ENCODE data around the gene SHLD2.
"Not testable (repeated sequence)": the region's sequence is repeated elsewhere in the genome, so short reads cannot be mapped to it uniquely, and the experiment has no call there.

DNA sequence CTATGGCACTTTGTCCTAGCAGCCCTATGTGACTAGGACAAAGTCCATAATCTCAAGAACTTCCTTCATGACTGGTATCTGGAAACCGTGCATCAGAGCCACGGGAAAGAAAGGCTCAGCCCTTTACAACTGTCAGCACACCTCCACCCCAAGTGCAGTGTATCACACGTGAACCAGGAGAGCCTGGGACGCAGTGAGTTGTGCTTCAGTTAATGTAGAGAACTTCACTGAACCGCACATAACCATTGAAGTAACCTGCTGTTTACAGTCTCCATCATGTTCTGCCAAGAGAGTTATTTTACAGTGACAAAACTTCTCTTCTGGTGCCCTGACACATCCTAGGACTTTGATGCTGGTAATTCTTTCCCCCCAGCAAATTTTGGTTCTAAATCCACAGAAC lies 142.2 kb downstream of the SHLD2 start:
- TF ChIP-seq POLR2A, POLR2AphosphoS5 (IDR thresholded peaks at IDR 0.05): not testable (repeated sequence)
- TF ChIP-seq, protein P1, sequence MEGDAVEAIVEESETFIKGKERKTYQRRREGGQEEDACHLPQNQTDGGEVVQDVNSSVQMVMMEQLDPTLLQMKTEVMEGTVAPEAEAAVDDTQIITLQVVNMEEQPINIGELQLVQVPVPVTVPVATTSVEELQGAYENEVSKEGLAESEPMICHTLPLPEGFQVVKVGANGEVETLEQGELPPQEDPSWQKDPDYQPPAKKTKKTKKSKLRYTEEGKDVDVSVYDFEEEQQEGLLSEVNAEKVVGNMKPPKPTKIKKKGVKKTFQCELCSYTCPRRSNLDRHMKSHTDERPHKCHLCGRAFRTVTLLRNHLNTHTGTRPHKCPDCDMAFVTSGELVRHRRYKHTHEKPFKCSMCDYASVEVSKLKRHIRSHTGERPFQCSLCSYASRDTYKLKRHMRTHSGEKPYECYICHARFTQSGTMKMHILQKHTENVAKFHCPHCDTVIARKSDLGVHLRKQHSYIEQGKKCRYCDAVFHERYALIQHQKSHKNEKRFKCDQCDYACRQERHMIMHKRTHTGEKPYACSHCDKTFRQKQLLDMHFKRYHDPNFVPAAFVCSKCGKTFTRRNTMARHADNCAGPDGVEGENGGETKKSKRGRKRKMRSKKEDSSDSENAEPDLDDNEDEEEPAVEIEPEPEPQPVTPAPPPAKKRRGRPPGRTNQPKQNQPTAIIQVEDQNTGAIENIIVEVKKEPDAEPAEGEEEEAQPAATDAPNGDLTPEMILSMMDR (IDR thresholded peaks at IDR 0.05): not testable (repeated sequence)

All from suprapubic skin (tissue), 4 donors.